CD4-positive, alpha-beta T cell treated with Interferon gamma for 1 hour (primary cell): Measurements from ENCODE around the gene DLG2.
"Not testable (repeated sequence)": the region's sequence is repeated elsewhere in the genome, so short reads cannot be mapped to it uniquely, and the experiment has no call there.

ENCODE experiments used
- DNase-seq: peaks from one replicate; pipeline ENCODE4 v3.0.0-alpha.2; 2020

The DLG2 gene

GRCh38 chr11:83456075-83456474 lies 2171.1 kb downstream of the DLG2 start:
- no peak for DNase-seq

GRCh38 chr11:83455356-83455755 lies 2171.8 kb downstream of the DLG2 start:
- no peak for DNase-seq

- DNase-seq = no peak
Observed at GRCh38 chr11:83454674-83455073, 2172.5 kb downstream of the DLG2 start.

- no peak for DNase-seq
Observed at GRCh38 chr11:83449338-83449913, 2177.7 kb downstream of the DLG2 start.

GRCh38 chr11:83448686-83449085 lies 2178.5 kb downstream of the DLG2 start:
- DNase-seq = no peak

- DNase-seq = not testable (repeated sequence)
Observed at GRCh38 chr11:83443880-83444279, 2183.3 kb downstream of the DLG2 start.

GRCh38 chr11:83441601-83442000 lies 2185.5 kb downstream of the DLG2 start:
- no peak for DNase-seq

- no peak for DNase-seq
Observed at GRCh38 chr11:83441171-83441570, 2186.0 kb downstream of the DLG2 start.

- DNase-seq = no peak
Observed at GRCh38 chr11:83438438-83438837, 2188.7 kb downstream of the DLG2 start.

- DNase-seq = no peak
Observed at GRCh38 chr11:83437939-83438338, 2189.2 kb downstream of the DLG2 start.

GRCh38 chr11:83436855-83437254 lies 2190.3 kb downstream of the DLG2 start:
- no peak for DNase-seq

GRCh38 chr11:83434812-83435211 lies 2192.3 kb downstream of the DLG2 start:
- DNase-seq = not testable (repeated sequence)

- DNase-seq = no peak
Observed at GRCh38 chr11:83427943-83428342, 2199.2 kb downstream of the DLG2 start.

- no peak for DNase-seq
Observed at GRCh38 chr11:83427501-83427900, 2199.6 kb downstream of the DLG2 start.

GRCh38 chr11:83425137-83425466 lies 2202.0 kb downstream of the DLG2 start:
- no peak for DNase-seq

- DNase-seq = no peak
Observed at GRCh38 chr11:83424376-83425136, 2202.6 kb downstream of the DLG2 start.

- DNase-seq = not testable (repeated sequence)
Observed at GRCh38 chr11:83422641-83423040, 2204.5 kb downstream of the DLG2 start.

GRCh38 chr11:83410605-83411565 lies 2216.3 kb downstream of the DLG2 start:
- no peak for DNase-seq

- DNase-seq = no peak
Observed at GRCh38 chr11:83409891-83410290, 2217.3 kb downstream of the DLG2 start.

GRCh38 chr11:83409476-83409875 lies 2217.7 kb downstream of the DLG2 start:
- no peak for DNase-seq

GRCh38 chr11:83408946-83409345 lies 2218.2 kb downstream of the DLG2 start:
- DNase-seq = no peak
